ENCODE data around the gene CHRFAM7A.
"Not testable (repeated sequence)": the region's sequence is repeated elsewhere in the genome, so short reads cannot be mapped to it uniquely, and the experiment has no call there.

- TF ChIP-seq CTCF, POLR2A, POLR2AphosphoS5 (IDR thresholded peaks at IDR 0.05): not testable (repeated sequence)
Observed at GRCh38 chr15:30407636-30408035, 14.3 kb upstream of the CHRFAM7A start.
